ENCODE data around the gene SNX27.

The SNX27 gene

GRCh38 chr1:151729157-151729965 lies 117.5 kb downstream of the SNX27 start:
- TF ChIP-seq GATA2 (IDR thresholded peaks at IDR 0.05; ENCODE audit: low read depth, low read length) (no peak), GATA3 (IDR thresholded peaks at IDR 0.05; ENCODE audit: low read depth, low read length) (no peak)

DNA sequence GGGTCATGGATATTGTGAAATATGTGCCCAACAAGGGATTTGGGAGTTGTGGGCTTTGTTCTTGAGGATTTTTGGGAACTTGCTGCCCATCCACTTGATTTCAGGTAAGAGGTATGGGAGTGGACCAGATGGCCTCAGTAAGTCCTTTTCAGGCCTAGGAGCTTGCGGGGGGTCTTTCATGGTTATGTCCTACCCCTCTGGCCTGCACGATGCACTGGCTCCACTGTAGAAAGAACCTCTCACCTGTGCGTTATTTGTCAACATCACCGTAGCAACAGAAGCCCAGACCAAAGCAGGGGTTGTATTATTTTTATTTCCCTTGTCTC lies 118.1 kb downstream of the SNX27 start:
- no peak for TF ChIP-seq GATA3 (IDR thresholded peaks at IDR 0.05; ENCODE audit: low read depth, low read length)
- TF ChIP-seq GATA2 (IDR thresholded peaks at IDR 0.05; ENCODE audit: low read depth, low read length), result no peak

- TF ChIP-seq GATA3 (IDR thresholded peaks at IDR 0.05; ENCODE audit: low read depth, low read length) (no peak), GATA2 (IDR thresholded peaks at IDR 0.05; ENCODE audit: low read depth, low read length) (no peak)
Observed at GRCh38 chr1:151733126-151733525, 121.3 kb downstream of the SNX27 start.

- no peak for TF ChIP-seq GATA2 (IDR thresholded peaks at IDR 0.05; ENCODE audit: low read depth, low read length)
- no peak for TF ChIP-seq GATA3 (IDR thresholded peaks at IDR 0.05; ENCODE audit: low read depth, low read length)
Observed at GRCh38 chr1:151737026-151737425, 125.2 kb downstream of the SNX27 start.

GRCh38 chr1:151737479-151737878 lies 125.6 kb downstream of the SNX27 start:
- TF ChIP-seq GATA2 (IDR thresholded peaks at IDR 0.05; ENCODE audit: low read depth, low read length), result no peak
- TF ChIP-seq GATA3 (IDR thresholded peaks at IDR 0.05; ENCODE audit: low read depth, low read length), result no peak

- TF ChIP-seq GATA3 (IDR thresholded peaks at IDR 0.05; ENCODE audit: low read depth, low read length), result no peak
- TF ChIP-seq GATA2 (IDR thresholded peaks at IDR 0.05; ENCODE audit: low read depth, low read length), result no peak
Observed at GRCh38 chr1:151739590-151740355, 127.9 kb downstream of the SNX27 start.

- TF ChIP-seq GATA2 (IDR thresholded peaks at IDR 0.05; ENCODE audit: low read depth, low read length), result no peak
Observed at GRCh38 chr1:151741516-151741915, 129.7 kb downstream of the SNX27 start.
